Measurements from ENCODE around the gene CSNK1G2.

DNA sequence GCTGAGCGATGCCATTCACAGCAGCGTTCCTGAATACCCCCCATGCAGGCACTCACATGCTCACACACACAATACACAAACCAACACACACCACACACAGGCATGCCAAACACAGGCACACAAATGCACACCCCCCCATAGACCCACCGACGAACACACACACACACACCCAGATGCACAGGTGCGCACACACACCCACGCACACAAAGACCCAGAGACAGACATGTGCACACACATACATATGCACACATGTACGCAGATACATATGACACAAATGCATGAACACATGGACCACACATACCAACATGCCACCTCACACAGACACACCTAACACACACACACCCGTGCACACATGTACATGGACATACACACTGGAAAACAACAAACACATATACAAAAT is 7.0 kb upstream of the CSNK1G2 start:
- TF ChIP-seq ELF4 (IDR thresholded peaks at IDR 0.05), result no peak
- TF ChIP-seq SP1 (IDR thresholded peaks at IDR 0.05), result no peak
- no peak for TF ChIP-seq HDGF (IDR thresholded peaks at IDR 0.05; ENCODE audit: borderline replicate concordance)
- no peak for TF ChIP-seq BHLHE40 (IDR thresholded peaks at IDR 0.05; ENCODE audit: borderline replicate concordance)
- TF ChIP-seq CTBP1 (IDR thresholded peaks at IDR 0.05; ENCODE audit: borderline replicate concordance), result no peak
- TF ChIP-seq FOXK2 (IDR thresholded peaks at IDR 0.05), result no peak
- TF ChIP-seq, protein P1, sequence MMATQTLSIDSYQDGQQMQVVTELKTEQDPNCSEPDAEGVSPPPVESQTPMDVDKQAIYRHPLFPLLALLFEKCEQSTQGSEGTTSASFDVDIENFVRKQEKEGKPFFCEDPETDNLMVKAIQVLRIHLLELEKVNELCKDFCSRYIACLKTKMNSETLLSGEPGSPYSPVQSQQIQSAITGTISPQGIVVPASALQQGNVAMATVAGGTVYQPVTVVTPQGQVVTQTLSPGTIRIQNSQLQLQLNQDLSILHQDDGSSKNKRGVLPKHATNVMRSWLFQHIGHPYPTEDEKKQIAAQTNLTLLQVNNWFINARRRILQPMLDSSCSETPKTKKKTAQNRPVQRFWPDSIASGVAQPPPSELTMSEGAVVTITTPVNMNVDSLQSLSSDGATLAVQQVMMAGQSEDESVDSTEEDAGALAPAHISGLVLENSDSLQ (IDR thresholded peaks at IDR 0.05), result no peak
- no peak for TF ChIP-seq SUZ12 (IDR thresholded peaks at IDR 0.05)
- no peak for TF ChIP-seq ZNF384 (IDR thresholded peaks at IDR 0.05)
- 0 out of 2 replicates have a peak, but pooled peaks have one; percentile 39 for TF ChIP-seq TARDBP (IDR thresholded peaks at IDR 0.05)
- no peak for TF ChIP-seq FOXA1 (IDR thresholded peaks at IDR 0.05)
- no peak for TF ChIP-seq ARNT (IDR thresholded peaks at IDR 0.05)
- TF ChIP-seq NFRKB (IDR thresholded peaks at IDR 0.05), result no peak
